Trophoblast cell (in vitro differentiated cells and primary cell): ENCODE data around the gene ART1.

Source experiments
- DNase-seq, 2 donors: peaks; one replicate each; pipeline ENCODE4 v3.0.0-alpha.2; 2016
- H2AFZ ChIP-seq: 2 replicates; pipeline ENCODE4 v1.6.1; 2013; ENCODE audit warnings: low read length, moderate library complexity, mild to moderate bottlenecking; ENCODE audit not compliant: insufficient read depth, poor library complexity
- H2AK5ac ChIP-seq: 2 replicates; pipeline ENCODE4 v1.6.1; 2013; ENCODE audit warnings: mild to moderate bottlenecking, low read length
- H2BK120ac ChIP-seq: 2 replicates; pipeline ENCODE4 v1.6.1; 2013; ENCODE audit warnings: low read length, mild to moderate bottlenecking, moderate library complexity; ENCODE audit not compliant: insufficient read depth, poor library complexity
- H2BK12ac ChIP-seq: 2 replicates; pipeline ENCODE4 v1.6.1; 2013; ENCODE audit warnings: mild to moderate bottlenecking, low read length, moderate library complexity
- H2BK5ac ChIP-seq: 2 replicates; pipeline ENCODE4 v1.6.1; 2013; ENCODE audit warnings: low read length, low read depth, moderate library complexity, mild to moderate bottlenecking; ENCODE audit not compliant: poor library complexity
- H3K14ac ChIP-seq: 2 replicates; pipeline ENCODE4 v1.6.1; 2013; ENCODE audit warnings: mild to moderate bottlenecking, low read length
- H3K18ac ChIP-seq: 2 replicates; pipeline ENCODE4 v1.6.1; 2013; ENCODE audit warnings: mild to moderate bottlenecking, low read length
- H3K23ac ChIP-seq: 2 replicates; pipeline ENCODE4 v1.6.1; 2013; ENCODE audit warnings: low read length
- H3K27ac ChIP-seq: 2 replicates; pipeline ENCODE4 v1.5.1; 2013; ENCODE audit warnings: low read depth, mild to moderate bottlenecking, inconsistent platforms, low read length, moderate library complexity
- H3K27me3 ChIP-seq: 2 replicates; pipeline ENCODE4 v1.6.1; 2013; ENCODE audit warnings: inconsistent platforms, mild to moderate bottlenecking, low read length, moderate library complexity; ENCODE audit not compliant: insufficient read depth
- H3K36me3 ChIP-seq, 2 experiments: 1 replicate in 1 of 2; 2 replicates in 1 of 2; pipeline ENCODE4 v1.6.1; 2013; ENCODE audit warnings: low read length in 2 of 2, mild to moderate bottlenecking in 2 of 2, moderate library complexity in 1 of 2; ENCODE audit not compliant: insufficient read depth in 2 of 2, control insufficient read depth in 1 of 2
- H3K4ac ChIP-seq: 2 replicates; pipeline ENCODE4 v1.6.1; 2013; ENCODE audit warnings: low read depth, mild to moderate bottlenecking, low read length, moderate library complexity
- H3K4me1 ChIP-seq, 2 experiments: 1 replicate in 1 of 2; 2 replicates in 1 of 2; pipeline ENCODE4 v1.6.1; 2013; ENCODE audit warnings: low read length in 2 of 2, mild to moderate bottlenecking in 2 of 2, moderate library complexity in 1 of 2; ENCODE audit not compliant: insufficient read depth in 2 of 2, control insufficient read depth in 1 of 2
- H3K4me2 ChIP-seq: 2 replicates; pipeline ENCODE4 v1.6.1; 2013; ENCODE audit warnings: inconsistent platforms, mild to moderate bottlenecking, low read length, moderate library complexity
- H3K4me3 ChIP-seq: 2 replicates; pipeline ENCODE4 v1.5.1; 2013; ENCODE audit warnings: mild to moderate bottlenecking, low read depth, low read length, inconsistent platforms
- H3K79me1 ChIP-seq: one replicate; pipeline ENCODE4 v1.6.1; 2013; ENCODE audit warnings: low read length
- H3K79me2 ChIP-seq: 2 replicates; pipeline ENCODE4 v1.6.1; 2013; ENCODE audit warnings: low read length, mild to moderate bottlenecking; ENCODE audit not compliant: control insufficient read depth, insufficient read depth, poor library complexity
- H3K9ac ChIP-seq: 2 replicates; pipeline ENCODE4 v1.6.1; 2013; ENCODE audit warnings: mild to moderate bottlenecking, low read length
- H3K9me3 ChIP-seq: 2 replicates; pipeline ENCODE4 v1.6.1; 2013; ENCODE audit warnings: low read depth, mild to moderate bottlenecking, control low read depth, inconsistent platforms, low read length; ENCODE audit not compliant: insufficient read depth
- H4K12ac ChIP-seq: 2 replicates; pipeline ENCODE4 v1.6.1; 2013; ENCODE audit warnings: low read depth, mild to moderate bottlenecking, low read length, moderate library complexity
- H4K8ac ChIP-seq: 2 replicates; pipeline ENCODE4 v1.6.1; 2013; ENCODE audit warnings: low read depth, mild to moderate bottlenecking, low read length, moderate library complexity
- H4K91ac ChIP-seq: one replicate; pipeline ENCODE4 v1.6.1; 2013; ENCODE audit warnings: low read depth, mild to moderate bottlenecking, low read length, moderate library complexity
- WGBS: extraction: QIAGEN DNeasy Blood & Tissue Kit; methylation state at CpG from one replicate; pipeline ENCODE4 v1.1.7; 2013; ENCODE audit warnings: missing lambda C conversion rate; ENCODE audit not compliant: insufficient read length, insufficient coverage; ENCODE audit errors: extremely low coverage; 5-methylcytosine and 5-hydroxymethylcytosine counted together

ART1 gene

GRCh38 chr11:3611976-3612678 lies 32.8 kb upstream of the ART1 start:
- no peak for DNase-seq
- H3K14ac ChIP-seq, result no peak overlapping the region
- H4K8ac ChIP-seq, result no peak overlapping the region
- H4K91ac ChIP-seq, result no peak overlapping the region
- H3K23ac ChIP-seq, result no peak overlapping the region
- no peaks in the 10 kb centered on the region for H3K79me2 ChIP-seq
- H3K4me1 ChIP-seq, result peaks cover 6 to 15% of the 10 kb centered on the region in 2 experiments
- H3K4me2 ChIP-seq, result no peak overlapping the region
- no peak overlapping the region for H2AFZ ChIP-seq
- no CpG with 5 or more reads among the region's 3 CpGs for WGBS
- no peak overlapping the region for H3K18ac ChIP-seq
- H3K36me3 ChIP-seq, result no peaks in the 10 kb centered on the region
- H3K27me3 ChIP-seq, result no peaks in the 10 kb centered on the region
- H3K9me3 ChIP-seq, result peaks cover under 1% of the 10 kb centered on the region
- no peak overlapping the region for H2BK12ac ChIP-seq
- no peak overlapping the region for H3K4me3 ChIP-seq
- no peak overlapping the region for H3K9ac ChIP-seq
- no peak overlapping the region for H2BK120ac ChIP-seq
- H4K12ac ChIP-seq, result no peak overlapping the region
- no peak overlapping the region for H3K4ac ChIP-seq
- H2AK5ac ChIP-seq, result no peak overlapping the region
- H3K27ac ChIP-seq, result no peak overlapping the region
- peaks cover 11% of the 10 kb centered on the region for H3K79me1 ChIP-seq
- H2BK5ac ChIP-seq, result no peak overlapping the region

GRCh38 chr11:3613998-3614741 lies 30.8 kb upstream of the ART1 start:
- DNase-seq, result peak; percentile 17 to 71
- peaks cover 17% of the 10 kb centered on the region for H3K79me1 ChIP-seq
- H4K12ac ChIP-seq, result no peak overlapping the region
- no peak overlapping the region for H3K23ac ChIP-seq
- H2BK5ac ChIP-seq, result no peak overlapping the region
- H3K4me3 ChIP-seq, result no peak overlapping the region
- no peak overlapping the region for H3K4ac ChIP-seq
- H3K18ac ChIP-seq, result no peak overlapping the region
- H2AFZ ChIP-seq, result no peak overlapping the region
- H3K14ac ChIP-seq, result no peak overlapping the region
- H2AK5ac ChIP-seq, result no peak overlapping the region
- H3K9ac ChIP-seq, result no peak overlapping the region
- H3K4me1 ChIP-seq, result peaks cover 20 to 29% of the 10 kb centered on the region in 2 experiments
- no CpG with 5 or more reads among the region's 10 CpGs for WGBS
- H4K91ac ChIP-seq, result no peak overlapping the region
- H4K8ac ChIP-seq, result no peak overlapping the region
- H2BK12ac ChIP-seq, result no peak overlapping the region
- no peak overlapping the region for H2BK120ac ChIP-seq
- H3K27me3 ChIP-seq, result no peaks in the 10 kb centered on the region
- no peak overlapping the region for H3K4me2 ChIP-seq
- H3K36me3 ChIP-seq, result no peaks in the 10 kb centered on the region
- peaks cover 2% of the 10 kb centered on the region for H3K9me3 ChIP-seq
- H3K27ac ChIP-seq, result no peak overlapping the region
- no peaks in the 10 kb centered on the region for H3K79me2 ChIP-seq

- Histone ChIP-seq H3K18ac (no peak overlapping the region), H2BK120ac (no peak overlapping the region), H3K27ac (no peak overlapping the region), H3K4ac (no peak overlapping the region), H4K8ac (no peak overlapping the region), H2BK5ac (no peak overlapping the region), H4K91ac (peak overlapping the region; percentile 5), H4K12ac (no peak overlapping the region), H3K23ac (no peak overlapping the region), H2AK5ac (peak overlapping the region; percentile 14), H3K14ac (no peak overlapping the region), H3K9me3 (peaks cover 2% of the 10 kb centered on the region), H3K9ac (no peak overlapping the region), H3K4me1 (peaks cover 20 to 29% of the 10 kb centered on the region in 2 experiments), H3K27me3 (no peaks in the 10 kb centered on the region), H3K36me3 (no peaks in the 10 kb centered on the region), H3K79me2 (no peaks in the 10 kb centered on the region), H3K4me2 (no peak overlapping the region), H3K4me3 (no peak overlapping the region), H3K79me1 (peaks cover 17% of the 10 kb centered on the region), H2BK12ac (no peak overlapping the region), H2AFZ (no peak overlapping the region)
- DNase-seq, result peak; percentile 62 to 74
- no CpG with 5 or more reads among the region's 5 CpGs for WGBS
Observed at GRCh38 chr11:3614742-3615171, 30.2 kb upstream of the ART1 start.

DNA sequence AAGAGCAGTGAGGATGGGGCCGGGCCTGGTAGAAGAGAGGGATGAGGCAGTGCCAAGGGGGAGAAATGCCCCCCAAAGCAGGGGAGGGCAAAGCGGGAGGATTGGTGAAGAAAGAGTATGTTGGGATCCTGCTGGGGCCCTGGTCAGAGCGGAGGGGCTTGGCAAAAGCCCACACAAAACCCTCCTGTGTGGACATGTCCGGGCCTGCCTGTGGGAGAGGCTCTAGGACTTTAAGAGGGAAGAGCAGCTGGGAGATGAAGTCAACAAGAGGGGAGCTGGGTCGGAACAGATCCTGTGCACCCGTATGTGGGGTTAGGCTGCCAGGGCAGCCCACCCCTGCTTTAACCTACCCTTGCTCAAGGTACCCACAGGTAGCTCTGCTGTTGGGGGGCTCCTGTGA lies 28.9 kb upstream of the ART1 start:
- H4K12ac ChIP-seq, result peak overlapping the region; percentile 26
- peak overlapping the region; percentile 75 for H2BK5ac ChIP-seq
- no peaks in the 10 kb centered on the region for H3K79me2 ChIP-seq
- no peaks in the 10 kb centered on the region for H3K36me3 ChIP-seq
- H2AK5ac ChIP-seq, result peak overlapping the region; percentile 84
- no peak for DNase-seq
- H4K8ac ChIP-seq, result peak overlapping the region; percentile 64
- peak overlapping the region; percentile 30 for H3K4ac ChIP-seq
- no peak overlapping the region for H3K27ac ChIP-seq
- H3K27me3 ChIP-seq, result no peaks in the 10 kb centered on the region
- H3K4me3 ChIP-seq, result no peak overlapping the region
- H2BK12ac ChIP-seq, result peak overlapping the region; percentile 42
- H3K18ac ChIP-seq, result peak overlapping the region; percentile 77
- peak overlapping the region; percentile 83 for H3K14ac ChIP-seq
- peak overlapping the region; percentile 90 for H4K91ac ChIP-seq
- H3K23ac ChIP-seq, result no peak overlapping the region
- no CpG with 5 or more reads among the region's 6 CpGs for WGBS
- peak overlapping the region; percentile 34 for H2BK120ac ChIP-seq
- peaks cover 4% of the 10 kb centered on the region for H3K9me3 ChIP-seq
- no peak overlapping the region for H3K4me2 ChIP-seq
- H3K79me1 ChIP-seq, result peaks cover 17% of the 10 kb centered on the region
- H3K4me1 ChIP-seq, result peaks cover 20 to 29% of the 10 kb centered on the region in 2 experiments
- H3K9ac ChIP-seq, result no peak overlapping the region
- peak overlapping the region; percentile 31 for H2AFZ ChIP-seq
